Effector memory CD4-positive, alpha-beta T cell (primary cell): ENCODE data around the gene PARD3B.

Experiments used
- DNase-seq, 3 donors: peaks; one replicate each; pipeline ENCODE4 v3.0.0-alpha.2; 2020
- H3K27ac ChIP-seq: 2 replicates; pipeline ENCODE4 v1.7.0; 2013; ENCODE audit warnings: mild to moderate bottlenecking, low read length, moderate library complexity; ENCODE audit not compliant: insufficient read depth, poor library complexity, severe bottlenecking
- H3K27me3 ChIP-seq: replicated peaks from 2 replicates; pipeline ENCODE4 v1.7.0; 2013; ENCODE audit warnings: mild to moderate bottlenecking, low read length; ENCODE audit not compliant: insufficient read depth, control insufficient read depth, poor library complexity, severe bottlenecking
- H3K36me3 ChIP-seq: 2 replicates; pipeline ENCODE4 v1.7.0; 2013; ENCODE audit warnings: mild to moderate bottlenecking, low read length, moderate library complexity; ENCODE audit not compliant: control insufficient read depth, insufficient read depth
- H3K4me1 ChIP-seq: 2 replicates; pipeline ENCODE4 v1.7.0; 2013; ENCODE audit warnings: low read length, mild to moderate bottlenecking; ENCODE audit not compliant: control insufficient read depth, insufficient read depth, poor library complexity, severe bottlenecking
- H3K4me3 ChIP-seq: 2 replicates; pipeline ENCODE4 v1.7.0; 2013; ENCODE audit warnings: low read length, low read depth, mild to moderate bottlenecking; ENCODE audit not compliant: insufficient read depth, poor library complexity, severe bottlenecking
- H3K9me3 ChIP-seq: 2 replicates; pipeline ENCODE4 v1.7.0; 2013; ENCODE audit warnings: mild to moderate bottlenecking, low read length, moderate library complexity; ENCODE audit not compliant: control insufficient read depth

The PARD3B gene

GRCh38 chr2:204869132-204869823 is 324.0 kb downstream of the PARD3B start:
- no peak for DNase-seq
- no peak overlapping the region for H3K27ac ChIP-seq
- H3K4me3 ChIP-seq = no peak overlapping the region
- no peaks in the 10 kb centered on the region for H3K4me1 ChIP-seq
- H3K27me3 ChIP-seq = no peaks in the 10 kb centered on the region
- no peaks in the 10 kb centered on the region for H3K9me3 ChIP-seq
- H3K36me3 ChIP-seq = no peaks in the 10 kb centered on the region

GRCh38 chr2:204870053-204870452 is 324.8 kb downstream of the PARD3B start:
- Histone ChIP-seq H3K27ac (no peak overlapping the region), H3K4me1 (no peaks in the 10 kb centered on the region), H3K36me3 (no peaks in the 10 kb centered on the region), H3K4me3 (no peak overlapping the region), H3K9me3 (no peaks in the 10 kb centered on the region), H3K27me3 (no peaks in the 10 kb centered on the region)
- DNase-seq = no peak

- H3K27ac ChIP-seq = no peak overlapping the region
- no peaks in the 10 kb centered on the region for H3K36me3 ChIP-seq
- no peak overlapping the region for H3K4me3 ChIP-seq
- H3K9me3 ChIP-seq = no peaks in the 10 kb centered on the region
- H3K4me1 ChIP-seq = no peaks in the 10 kb centered on the region
- H3K27me3 ChIP-seq = no peaks in the 10 kb centered on the region
- no peak for DNase-seq
These were observed 326.1 kb downstream of the PARD3B start for GRCh38 chr2:204871231-204871953.

- Histone ChIP-seq H3K27ac (no peak overlapping the region), H3K4me3 (no peak overlapping the region), H3K9me3 (no peaks in the 10 kb centered on the region), H3K36me3 (no peaks in the 10 kb centered on the region), H3K27me3 (no peaks in the 10 kb centered on the region), H3K4me1 (peaks cover 9% of the 10 kb centered on the region)
- no peak for DNase-seq
These were observed 331.0 kb downstream of the PARD3B start for GRCh38 chr2:204876311-204876710.

- H3K4me1 ChIP-seq = peaks cover 9% of the 10 kb centered on the region
- H3K4me3 ChIP-seq = no peak overlapping the region
- DNase-seq = no peak
These were observed 332.4 kb downstream of the PARD3B start for GRCh38 chr2:204877691-204878090.

GRCh38 chr2:204880928-204881327 is 335.7 kb downstream of the PARD3B start:
- H3K36me3 ChIP-seq = no peaks in the 10 kb centered on the region
- no peak for DNase-seq
- H3K4me1 ChIP-seq = peaks cover 9% of the 10 kb centered on the region
- H3K27ac ChIP-seq = peak overlapping the region; percentile 4
- no peaks in the 10 kb centered on the region for H3K27me3 ChIP-seq
- peak overlapping the region; percentile 9 for H3K4me3 ChIP-seq
- H3K9me3 ChIP-seq = no peaks in the 10 kb centered on the region

More at GRCh38 chr2:204877691-204878090, 332.4 kb downstream of the PARD3B start:
- no peaks in the 10 kb centered on the region for H3K36me3 ChIP-seq
- H3K27me3 ChIP-seq = no peaks in the 10 kb centered on the region
- H3K9me3 ChIP-seq = no peaks in the 10 kb centered on the region
- no peak overlapping the region for H3K27ac ChIP-seq

GRCh38 chr2:204881655-204882054 is 336.4 kb downstream of the PARD3B start:
- Histone ChIP-seq H3K9me3 (no peaks in the 10 kb centered on the region), H3K27me3 (no peaks in the 10 kb centered on the region), H3K4me3 (peak overlapping the region; percentile 9), H3K36me3 (no peaks in the 10 kb centered on the region), H3K27ac (peak overlapping the region; percentile 4), H3K4me1 (peaks cover 9% of the 10 kb centered on the region)
- no peak for DNase-seq

GRCh38 chr2:204885747-204886146 is 340.5 kb downstream of the PARD3B start:
- no peaks in the 10 kb centered on the region for H3K27me3 ChIP-seq
- no peak for DNase-seq

GRCh38 chr2:204886713-204887112 is 341.4 kb downstream of the PARD3B start:
- H3K36me3 ChIP-seq = no peaks in the 10 kb centered on the region
- H3K4me1 ChIP-seq = no peaks in the 10 kb centered on the region
- no peak overlapping the region for H3K27ac ChIP-seq
- no peaks in the 10 kb centered on the region for H3K9me3 ChIP-seq
- no peaks in the 10 kb centered on the region for H3K27me3 ChIP-seq
- H3K4me3 ChIP-seq = no peak overlapping the region
- DNase-seq = no peak

More at GRCh38 chr2:204885747-204886146, 340.5 kb downstream of the PARD3B start:
- no peaks in the 10 kb centered on the region for H3K9me3 ChIP-seq
- H3K36me3 ChIP-seq = no peaks in the 10 kb centered on the region
- H3K4me3 ChIP-seq = no peak overlapping the region
- no peak overlapping the region for H3K27ac ChIP-seq
- no peaks in the 10 kb centered on the region for H3K4me1 ChIP-seq

- DNase-seq = no peak
- Histone ChIP-seq H3K9me3 (no peaks in the 10 kb centered on the region), H3K27ac (no peak overlapping the region), H3K27me3 (no peaks in the 10 kb centered on the region), H3K4me1 (no peaks in the 10 kb centered on the region), H3K36me3 (no peaks in the 10 kb centered on the region), H3K4me3 (no peak overlapping the region)
These were observed 342.9 kb downstream of the PARD3B start for GRCh38 chr2:204888222-204888621.
